ENCODE results near the gene GEMIN8. TPM values are rescaled to one million over a fixed set of nuclear protein-coding genes. Genes with fewer than 3 reads are reported as not detected.

Gene GEMIN8
- total RNA-seq, 1 experiment from 2014 or later: 14.8 TPM

DNA sequence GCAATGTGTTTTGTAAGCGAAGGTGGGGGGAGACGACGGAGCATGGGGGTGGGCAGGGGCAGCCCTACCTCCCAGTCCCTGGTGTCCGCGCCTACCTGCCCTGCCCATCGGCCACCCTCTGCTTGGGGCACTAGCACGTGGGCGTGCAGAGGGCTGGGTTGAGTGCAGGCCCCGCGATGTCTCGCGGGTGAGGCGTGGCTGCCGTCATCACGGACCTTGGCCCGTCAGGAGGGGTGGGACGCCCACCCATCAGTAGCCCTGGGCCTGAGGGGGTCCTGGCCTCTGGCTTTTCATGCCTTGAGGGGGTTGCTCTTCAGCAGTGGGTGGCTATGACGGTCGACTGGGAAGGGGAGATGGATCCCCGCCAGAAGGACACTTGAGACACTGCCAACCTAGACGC is 36.1 kb upstream of the GEMIN8 start:
- no peak overlapping the region for H3K27ac ChIP-seq (ENCODE audit: insufficient read length, low read depth, low read length)
- no peak overlapping the region for H3K4ac ChIP-seq (ENCODE audit: low read depth, low read length)
- H3K4me1 Mint-ChIP-seq: peaks cover 0 to 2% of the 10 kb centered on the region in 2 experiments; a peak in 1 of 4 replicates

More for the DNA sequence above, 36.1 kb upstream of the GEMIN8 start:
- H2BK20ac ChIP-seq (ENCODE audit: low read depth, low read length, poor library complexity, severe bottlenecking): no peak overlapping the region
- no peak for TF ChIP-seq CTCF (conservative IDR thresholded peaks at IDR 0.05)
- H2BK12ac ChIP-seq (ENCODE audit: insufficient read length, low read depth, low read length): no peak overlapping the region
- no peaks in the 10 kb centered on the region for H3K4me1 ChIP-seq (ENCODE audit: insufficient read depth, low read length)
- H4K20me1 ChIP-seq (ENCODE audit: control insufficient read depth, insufficient read depth, insufficient read length): no peaks in the 10 kb centered on the region
- H3K27me3 ChIP-seq (ENCODE audit: insufficient read depth, low read length): no peaks in the 10 kb centered on the region
- H3K36me3 Mint-ChIP-seq (ENCODE audit: insufficient read depth in 1 of 3, low read depth in 3 of 3): peaks cover 0 to 2% (median 0%) of the 10 kb centered on the region in 3 experiments; a peak in 1 of 7 replicates
- no peak overlapping the region for H3K4me2 ChIP-seq (ENCODE audit: insufficient read depth, insufficient read length, low read length)
- no peak overlapping the region for H2AK5ac ChIP-seq (ENCODE audit: insufficient read length, low read length)
- H4K91ac ChIP-seq (ENCODE audit: insufficient read length, low read depth, low read length): no peak overlapping the region
- WGBS (ENCODE audit: extremely low coverage, insufficient read length, low lambda C conversion rate): no CpG with 5 or more reads among the region's 21 CpGs
- H3K79me2 ChIP-seq (ENCODE audit: insufficient read depth, low read length): no peaks in the 10 kb centered on the region
- no peak overlapping the region for H3K4me3 Mint-ChIP-seq
- no peak overlapping the region for H3T11ph ChIP-seq (ENCODE audit: low read length)
- no peak overlapping the region for H3K56ac ChIP-seq (ENCODE audit: insufficient read length, low read depth, low read length)
- no peak overlapping the region for H4K5ac ChIP-seq (ENCODE audit: insufficient read length, low read depth, low read length)
- H3K23ac ChIP-seq (ENCODE audit: insufficient read length, low read depth, low read length): no peak overlapping the region
- no peak overlapping the region for H3K27ac Mint-ChIP-seq
- no peak overlapping the region for H2BK120ac ChIP-seq (ENCODE audit: low read depth, low read length, poor library complexity, severe bottlenecking)
- H2AFZ ChIP-seq (ENCODE audit: low read length): no peak overlapping the region
- H3K14ac ChIP-seq (ENCODE audit: insufficient read depth, low read length): no peak overlapping the region
- no peak overlapping the region for H4K8ac ChIP-seq (replicated peaks; ENCODE audit: insufficient read length, low read depth, low read length)
- H2BK15ac ChIP-seq (ENCODE audit: low read depth, low read length): no peak overlapping the region
- no peaks in the 10 kb centered on the region for H3K23me2 ChIP-seq (ENCODE audit: insufficient read length, low read depth, low read length, poor library complexity, severe bottlenecking)
- H3K18ac ChIP-seq (ENCODE audit: insufficient read length, low read depth, low read length): no peak overlapping the region
- no peaks in the 10 kb centered on the region; the same call in 1 of the 2 replicates for H3K27me3 Mint-ChIP-seq (ENCODE audit: low read depth)
- no peak for DNase-seq
- H3K79me1 ChIP-seq (ENCODE audit: insufficient read depth, low read depth, low read length, poor library complexity, severe bottlenecking): no peaks in the 10 kb centered on the region
- H3K9me3 Mint-ChIP-seq: peaks cover 33 to 63% of the 10 kb centered on the region in 2 experiments
- peaks cover 10% of the 10 kb centered on the region for H3K9me3 ChIP-seq (ENCODE audit: control insufficient read depth, low read depth, low read length)
- H2BK5ac ChIP-seq (ENCODE audit: insufficient read length, low read length): no peak overlapping the region
- H3K9ac ChIP-seq (ENCODE audit: extremely low read depth, insufficient read length, low read length): no peak overlapping the region

Data from H9 (cell line).